Loucy (cell line): Measurements from ENCODE around the gene SLC12A4.

ENCODE experiments used
- H2AFZ ChIP-seq: fragments of 200-600 bp; sonication (generic); 2 replicates; pipeline ENCODE4 v1.6.0; 2016; ENCODE audit warnings: antibody characterized with exemption, mild to moderate bottlenecking, low read length, moderate library complexity
- H3F3A ChIP-seq: fragments of 200-600 bp; 2 replicates; pipeline ENCODE4 v1.6.0; 2016; ENCODE audit warnings: antibody characterized with exemption, low read depth, mild to moderate bottlenecking
- H3K27me3 ChIP-seq: fragments of 200-600 bp; sonication (generic); 2 replicates; pipeline ENCODE4 v1.6.1; 2014; ENCODE audit warnings: low read length, mild to moderate bottlenecking; ENCODE audit not compliant: insufficient read depth, poor library complexity, severe bottlenecking
- H3K36me3 ChIP-seq: fragments of 200-600 bp; sonication (generic); 2 replicates; pipeline ENCODE4 v1.6.1; 2016; ENCODE audit warnings: low read length; ENCODE audit not compliant: insufficient read depth
- H3K4me1 ChIP-seq: fragments of 200-600 bp; sonication (generic); 2 replicates; pipeline ENCODE4 v1.5.1; 2014; ENCODE audit warnings: low read length, mild to moderate bottlenecking; ENCODE audit not compliant: insufficient read depth, poor library complexity, severe bottlenecking
- H3K4me2 ChIP-seq: fragments of 200-600 bp; sonication (generic); 2 replicates; pipeline ENCODE4 v1.6.0; 2014; ENCODE audit warnings: antibody characterized with exemption, low read length, low read depth, mild to moderate bottlenecking; ENCODE audit not compliant: poor library complexity, severe bottlenecking
- H3K4me3 ChIP-seq: fragments of 200-600 bp; sonication (generic); 2 replicates; pipeline ENCODE4 v1.5.1; 2014; ENCODE audit warnings: low read length, mild to moderate bottlenecking, mixed read lengths; ENCODE audit not compliant: poor library complexity, severe bottlenecking
- H3K79me2 ChIP-seq: fragments of 200-600 bp; sonication (generic); 2 replicates; pipeline ENCODE4 v1.6.1; 2014; ENCODE audit warnings: low read length; ENCODE audit not compliant: insufficient read depth
- H3K9ac ChIP-seq: fragments of 200-600 bp; sonication (generic); 2 replicates; pipeline ENCODE4 v1.6.0; 2014; ENCODE audit warnings: mild to moderate bottlenecking, low read depth, low read length, moderate library complexity; ENCODE audit not compliant: poor library complexity, severe bottlenecking
- H3K9me2 ChIP-seq: fragments of 200-600 bp; sonication (generic); replicated peaks from 2 replicates; pipeline ENCODE4 v1.6.1; 2016; ENCODE audit warnings: low read depth, low read length, mixed read lengths
- H3K9me3 ChIP-seq: fragments of 200-600 bp; sonication (generic); 2 replicates; pipeline ENCODE4 v1.6.1; 2014; ENCODE audit warnings: mild to moderate bottlenecking, antibody characterized with exemption, low read length, low read depth; ENCODE audit not compliant: insufficient read depth
- H4K20me1 ChIP-seq: fragments of 200-600 bp; sonication (generic); 2 replicates; pipeline ENCODE4 v1.6.0; 2014; ENCODE audit warnings: antibody characterized with exemption, low read length, mild to moderate bottlenecking; ENCODE audit not compliant: insufficient read depth, poor library complexity, severe bottlenecking
- EZH2phosphoT487 ChIP-seq: fragments of 200-600 bp; IDR thresholded peaks from 2 replicates; pipeline ENCODE4 v1.6.1; 2018; ENCODE audit warnings: antibody characterized with exemption, mild to moderate bottlenecking, moderate library complexity, borderline replicate concordance
- TF ChIP-seq, protein P1 (sequence below): fragments of 200-600 bp; sonication (generic); conservative IDR thresholded peaks from 2 replicates; pipeline ENCODE4 v1.5.1; 2014; ENCODE audit warnings: mild to moderate bottlenecking, antibody characterized with exemption, low read length

The SLC12A4 gene

GRCh38 chr16:68009157-68009735 is 40.8 kb upstream of the SLC12A4 start:
- no peak overlapping the region for H3K9ac ChIP-seq
- H3K9me2 ChIP-seq: no peaks in the 10 kb centered on the region
- H3K36me3 ChIP-seq: no peaks in the 10 kb centered on the region
- no peak overlapping the region for H3K4me2 ChIP-seq
- TF ChIP-seq EZH2phosphoT487: no peak
- TF ChIP-seq, protein P1, sequence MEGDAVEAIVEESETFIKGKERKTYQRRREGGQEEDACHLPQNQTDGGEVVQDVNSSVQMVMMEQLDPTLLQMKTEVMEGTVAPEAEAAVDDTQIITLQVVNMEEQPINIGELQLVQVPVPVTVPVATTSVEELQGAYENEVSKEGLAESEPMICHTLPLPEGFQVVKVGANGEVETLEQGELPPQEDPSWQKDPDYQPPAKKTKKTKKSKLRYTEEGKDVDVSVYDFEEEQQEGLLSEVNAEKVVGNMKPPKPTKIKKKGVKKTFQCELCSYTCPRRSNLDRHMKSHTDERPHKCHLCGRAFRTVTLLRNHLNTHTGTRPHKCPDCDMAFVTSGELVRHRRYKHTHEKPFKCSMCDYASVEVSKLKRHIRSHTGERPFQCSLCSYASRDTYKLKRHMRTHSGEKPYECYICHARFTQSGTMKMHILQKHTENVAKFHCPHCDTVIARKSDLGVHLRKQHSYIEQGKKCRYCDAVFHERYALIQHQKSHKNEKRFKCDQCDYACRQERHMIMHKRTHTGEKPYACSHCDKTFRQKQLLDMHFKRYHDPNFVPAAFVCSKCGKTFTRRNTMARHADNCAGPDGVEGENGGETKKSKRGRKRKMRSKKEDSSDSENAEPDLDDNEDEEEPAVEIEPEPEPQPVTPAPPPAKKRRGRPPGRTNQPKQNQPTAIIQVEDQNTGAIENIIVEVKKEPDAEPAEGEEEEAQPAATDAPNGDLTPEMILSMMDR: no peak
- H3K27me3 ChIP-seq: no peaks in the 10 kb centered on the region
- H4K20me1 ChIP-seq: no peaks in the 10 kb centered on the region
- no peaks in the 10 kb centered on the region for H3K79me2 ChIP-seq
- peaks cover 4% of the 10 kb centered on the region for H3K4me1 ChIP-seq
- no peaks in the 10 kb centered on the region for H3K9me3 ChIP-seq
- no peak overlapping the region for H2AFZ ChIP-seq
- no peaks in the 10 kb centered on the region for H3F3A ChIP-seq
- H3K4me3 ChIP-seq: no peak overlapping the region

- Histone ChIP-seq H3K36me3 (no peaks in the 10 kb centered on the region), H3K4me2 (no peak overlapping the region), H3K4me3 (no peak overlapping the region), H3K4me1 (no peaks in the 10 kb centered on the region), H4K20me1 (no peaks in the 10 kb centered on the region), H2AFZ (no peak overlapping the region), H3K9me2 (no peaks in the 10 kb centered on the region), H3K27me3 (no peaks in the 10 kb centered on the region), H3K9ac (no peak overlapping the region), H3F3A (no peaks in the 10 kb centered on the region), H3K79me2 (no peaks in the 10 kb centered on the region), H3K9me3 (no peaks in the 10 kb centered on the region)
- TF ChIP-seq, protein P1: no peak
- TF ChIP-seq EZH2phosphoT487: no peak
Measured at GRCh38 chr16:68005786-68006286, 37.4 kb upstream of the SLC12A4 start.

GRCh38 chr16:68005211-68005610 is 36.8 kb upstream of the SLC12A4 start:
- Histone ChIP-seq H3K4me3 (no peak overlapping the region), H3K9me3 (no peaks in the 10 kb centered on the region), H3K4me2 (no peak overlapping the region), H3K27me3 (no peaks in the 10 kb centered on the region), H3K79me2 (no peaks in the 10 kb centered on the region), H3F3A (no peaks in the 10 kb centered on the region), H3K9ac (no peak overlapping the region), H2AFZ (no peak overlapping the region), H3K4me1 (peaks cover 5% of the 10 kb centered on the region), H3K9me2 (no peaks in the 10 kb centered on the region), H4K20me1 (no peaks in the 10 kb centered on the region), H3K36me3 (no peaks in the 10 kb centered on the region)
- no peak for TF ChIP-seq EZH2phosphoT487
- TF ChIP-seq, protein P1: no peak
